ENCODE results near the gene POLDIP3.

POLDIP3 gene

DNA sequence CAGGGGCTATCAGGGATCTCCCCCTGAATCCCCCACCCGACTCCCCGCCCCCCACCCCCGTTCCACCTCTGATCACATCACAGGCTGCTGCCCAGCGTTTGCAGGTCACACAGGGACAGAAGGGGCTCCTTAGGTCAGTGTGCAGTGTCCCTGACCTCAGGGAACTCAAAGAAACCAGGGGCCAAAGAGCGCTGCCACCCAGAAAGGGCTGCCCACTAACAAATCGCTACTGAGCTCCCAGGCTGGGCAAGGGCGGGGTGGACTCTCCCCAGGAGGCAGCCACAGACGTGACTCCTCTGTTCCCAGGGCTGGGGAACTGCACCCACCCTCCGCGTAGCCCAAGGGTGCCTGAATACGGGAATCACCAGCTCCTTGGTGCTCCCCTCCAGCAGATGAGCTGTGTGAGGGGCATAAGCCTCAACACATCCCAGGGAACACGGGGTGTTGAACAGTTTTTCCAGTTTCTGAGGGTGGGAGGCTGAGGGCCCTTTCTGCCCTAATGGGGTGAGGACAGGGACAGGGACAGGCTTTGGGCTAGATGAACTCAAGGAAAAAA lies 9.9 kb upstream of the POLDIP3 start:
- no peak for TF ChIP-seq TAF1 (IDR thresholded peaks at IDR 0.05; ENCODE audit: borderline replicate concordance, insufficient read depth, low read length)
- no peak for TF ChIP-seq FOXP2 (optimal IDR thresholded peaks at IDR 0.05; ENCODE audit: borderline replicate concordance, extremely low read depth, extremely low read length, insufficient read depth)
- TF ChIP-seq SIN3A (IDR thresholded peaks at IDR 0.05; ENCODE audit: borderline replicate concordance, insufficient read depth, low read length), result no peak
- TF ChIP-seq, protein P1, sequence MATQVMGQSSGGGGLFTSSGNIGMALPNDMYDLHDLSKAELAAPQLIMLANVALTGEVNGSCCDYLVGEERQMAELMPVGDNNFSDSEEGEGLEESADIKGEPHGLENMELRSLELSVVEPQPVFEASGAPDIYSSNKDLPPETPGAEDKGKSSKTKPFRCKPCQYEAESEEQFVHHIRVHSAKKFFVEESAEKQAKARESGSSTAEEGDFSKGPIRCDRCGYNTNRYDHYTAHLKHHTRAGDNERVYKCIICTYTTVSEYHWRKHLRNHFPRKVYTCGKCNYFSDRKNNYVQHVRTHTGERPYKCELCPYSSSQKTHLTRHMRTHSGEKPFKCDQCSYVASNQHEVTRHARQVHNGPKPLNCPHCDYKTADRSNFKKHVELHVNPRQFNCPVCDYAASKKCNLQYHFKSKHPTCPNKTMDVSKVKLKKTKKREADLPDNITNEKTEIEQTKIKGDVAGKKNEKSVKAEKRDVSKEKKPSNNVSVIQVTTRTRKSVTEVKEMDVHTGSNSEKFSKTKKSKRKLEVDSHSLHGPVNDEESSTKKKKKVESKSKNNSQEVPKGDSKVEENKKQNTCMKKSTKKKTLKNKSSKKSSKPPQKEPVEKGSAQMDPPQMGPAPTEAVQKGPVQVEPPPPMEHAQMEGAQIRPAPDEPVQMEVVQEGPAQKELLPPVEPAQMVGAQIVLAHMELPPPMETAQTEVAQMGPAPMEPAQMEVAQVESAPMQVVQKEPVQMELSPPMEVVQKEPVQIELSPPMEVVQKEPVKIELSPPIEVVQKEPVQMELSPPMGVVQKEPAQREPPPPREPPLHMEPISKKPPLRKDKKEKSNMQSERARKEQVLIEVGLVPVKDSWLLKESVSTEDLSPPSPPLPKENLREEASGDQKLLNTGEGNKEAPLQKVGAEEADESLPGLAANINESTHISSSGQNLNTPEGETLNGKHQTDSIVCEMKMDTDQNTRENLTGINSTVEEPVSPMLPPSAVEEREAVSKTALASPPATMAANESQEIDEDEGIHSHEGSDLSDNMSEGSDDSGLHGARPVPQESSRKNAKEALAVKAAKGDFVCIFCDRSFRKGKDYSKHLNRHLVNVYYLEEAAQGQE (IDR thresholded peaks at IDR 0.05; ENCODE audit: insufficient read depth in 1 of 2, low read depth in 2 of 2, low read length in 2 of 2), result no peak
- TF ChIP-seq POLR2AphosphoS5 (IDR thresholded peaks at IDR 0.05; ENCODE audit: low read depth, low read length), result no peak

DNA sequence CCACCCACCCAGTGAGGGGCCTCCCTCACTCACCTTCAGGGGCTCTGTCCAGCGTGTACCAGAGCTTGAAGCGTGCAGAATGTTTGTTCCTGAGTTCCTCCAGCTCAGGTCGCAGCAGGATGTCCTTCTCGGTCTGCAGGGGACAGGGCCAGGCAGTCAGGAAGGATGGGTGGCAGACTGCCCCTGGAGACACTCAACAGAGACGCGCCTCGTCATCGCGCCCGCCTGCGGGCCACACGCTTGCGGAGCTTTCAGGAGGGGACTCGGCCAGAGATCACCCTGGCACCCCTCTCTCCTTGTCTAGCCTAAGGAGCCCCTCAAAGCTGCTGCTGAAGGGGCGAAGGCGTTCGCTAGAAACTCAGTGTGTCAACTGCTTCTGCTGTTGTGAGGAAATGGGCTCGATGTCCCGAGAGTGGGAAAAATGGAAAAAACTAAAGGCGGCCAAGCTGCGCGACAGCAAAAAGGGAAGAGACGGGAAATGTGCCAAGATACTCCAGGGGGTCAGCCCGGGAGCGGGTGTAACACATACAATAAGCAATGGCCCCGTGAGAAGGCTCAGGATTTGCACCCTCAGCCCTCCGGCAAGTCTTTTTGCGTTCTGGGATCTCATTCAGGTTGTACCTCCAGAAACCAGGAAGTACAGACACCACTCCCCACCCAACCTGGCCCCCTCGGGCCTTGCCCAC lies 9.2 kb upstream of the POLDIP3 start:
- no peak for TF ChIP-seq TAF1 (IDR thresholded peaks at IDR 0.05; ENCODE audit: borderline replicate concordance, insufficient read depth, low read length)
- TF ChIP-seq POLR2AphosphoS5 (IDR thresholded peaks at IDR 0.05; ENCODE audit: low read depth, low read length), result no peak
- no peak for TF ChIP-seq FOXP2 (optimal IDR thresholded peaks at IDR 0.05; ENCODE audit: borderline replicate concordance, extremely low read depth, extremely low read length, insufficient read depth)

DNA sequence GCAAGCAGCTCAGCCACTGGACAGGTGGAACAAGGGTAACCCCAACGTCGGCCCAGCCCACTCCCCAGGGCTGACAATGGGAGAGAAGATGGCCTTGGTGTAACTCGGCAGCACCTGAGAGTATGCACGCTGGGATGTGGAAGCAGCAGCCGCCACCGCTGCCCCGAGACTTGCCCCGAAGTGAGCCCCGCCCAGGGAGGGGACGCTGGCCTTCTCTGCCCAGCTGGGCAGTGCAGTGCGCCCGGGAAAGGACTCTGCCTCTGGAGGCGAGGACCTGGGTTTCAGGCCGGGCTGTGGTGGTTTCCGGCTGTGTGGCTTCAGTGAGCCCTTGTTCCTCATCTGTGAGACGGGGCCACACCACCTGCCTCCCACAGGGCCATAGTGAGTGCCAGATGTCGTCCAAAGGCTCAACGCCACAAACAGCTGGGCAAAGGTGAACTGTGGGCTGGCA lies 8.6 kb upstream of the POLDIP3 start:
- no peak for TF ChIP-seq FOXP2 (optimal IDR thresholded peaks at IDR 0.05; ENCODE audit: borderline replicate concordance, extremely low read depth, extremely low read length, insufficient read depth)
- no peak for TF ChIP-seq TAF1 (IDR thresholded peaks at IDR 0.05; ENCODE audit: borderline replicate concordance, insufficient read depth, low read length)
- TF ChIP-seq, protein P1 (IDR thresholded peaks at IDR 0.05; ENCODE audit: insufficient read depth in 1 of 2, low read depth in 2 of 2, low read length in 2 of 2), result no peak
- no peak for TF ChIP-seq POLR2AphosphoS5 (IDR thresholded peaks at IDR 0.05; ENCODE audit: low read depth, low read length)
- no peak for TF ChIP-seq SIN3A (IDR thresholded peaks at IDR 0.05; ENCODE audit: borderline replicate concordance, insufficient read depth, low read length)

DNA sequence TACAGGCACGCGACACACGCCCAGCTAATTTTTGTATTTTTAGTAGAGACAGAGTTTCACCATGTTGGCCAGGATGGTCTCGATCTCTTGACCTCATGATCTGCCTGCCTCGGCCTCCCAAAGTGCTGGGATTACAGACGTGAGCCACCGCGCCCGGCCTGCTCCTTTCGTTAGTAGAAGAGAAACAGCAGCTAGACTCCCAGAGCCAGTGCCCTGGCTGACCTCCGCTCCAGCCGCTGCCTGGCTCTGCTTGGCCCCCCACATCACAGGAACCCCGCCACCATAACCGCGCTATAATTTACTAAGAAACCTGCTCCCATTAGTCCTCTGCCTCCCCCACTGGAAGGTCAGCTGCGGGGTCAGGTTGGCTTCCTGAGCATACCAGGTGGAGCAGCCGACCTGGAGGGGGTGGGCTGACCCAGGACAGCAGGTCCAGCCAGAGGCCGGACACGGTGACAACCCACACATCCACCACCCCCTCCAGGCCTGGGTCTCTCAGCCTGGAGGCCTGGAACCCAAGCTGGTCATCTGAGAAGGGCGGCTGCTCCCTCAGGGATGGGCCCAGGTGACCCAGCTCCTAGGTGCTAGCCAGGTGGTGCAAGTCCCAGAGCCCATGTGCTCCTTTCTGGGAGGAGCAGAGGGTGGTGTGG lies 7.5 kb upstream of the POLDIP3 start:
- TF ChIP-seq TAF1 (IDR thresholded peaks at IDR 0.05; ENCODE audit: borderline replicate concordance, insufficient read depth, low read length) (no peak), SIN3A (IDR thresholded peaks at IDR 0.05; ENCODE audit: borderline replicate concordance, insufficient read depth, low read length) (no peak), POLR2AphosphoS5 (IDR thresholded peaks at IDR 0.05; ENCODE audit: low read depth, low read length) (no peak), FOXP2 (optimal IDR thresholded peaks at IDR 0.05; ENCODE audit: borderline replicate concordance, extremely low read depth, extremely low read length, insufficient read depth) (no peak)
- TF ChIP-seq, protein P1 (IDR thresholded peaks at IDR 0.05; ENCODE audit: insufficient read depth in 1 of 2, low read depth in 2 of 2, low read length in 2 of 2), result no peak

DNA sequence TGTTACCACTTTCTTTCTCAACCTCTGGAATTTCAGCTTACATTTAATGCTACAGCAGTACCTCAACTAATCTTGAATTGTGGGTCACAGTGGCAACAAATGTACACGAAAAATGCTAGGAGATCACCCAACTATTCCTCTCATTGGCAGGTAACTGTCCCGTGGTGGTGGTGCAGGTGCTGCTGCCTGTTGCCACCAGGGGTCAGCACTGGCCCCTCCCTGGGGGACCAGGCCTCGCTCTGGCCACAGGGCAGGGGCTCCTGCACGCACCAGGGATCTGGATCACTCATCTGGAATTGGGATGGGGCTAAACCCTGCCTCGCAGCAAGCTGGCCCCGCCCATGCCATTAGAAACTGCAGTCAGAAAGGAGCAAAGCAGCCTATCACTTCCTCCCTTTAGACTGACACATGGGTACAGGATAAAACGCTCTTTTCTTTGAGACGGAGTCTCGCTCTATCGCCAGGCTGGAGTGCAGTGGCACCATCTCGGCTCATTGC lies 6.9 kb upstream of the POLDIP3 start:
- TF ChIP-seq POLR2AphosphoS5 (IDR thresholded peaks at IDR 0.05; ENCODE audit: low read depth, low read length) (no peak), FOXP2 (optimal IDR thresholded peaks at IDR 0.05; ENCODE audit: borderline replicate concordance, extremely low read depth, extremely low read length, insufficient read depth) (no peak), SIN3A (IDR thresholded peaks at IDR 0.05; ENCODE audit: borderline replicate concordance, insufficient read depth, low read length) (no peak), TAF1 (IDR thresholded peaks at IDR 0.05; ENCODE audit: borderline replicate concordance, insufficient read depth, low read length) (no peak)
- TF ChIP-seq, protein P1 (IDR thresholded peaks at IDR 0.05; ENCODE audit: insufficient read depth in 1 of 2, low read depth in 2 of 2, low read length in 2 of 2), result no peak

Measured in PFSK-1 (cell line).